C4-2B (cell line): ENCODE data around the gene GMPS.
"Not testable (repeated sequence)": the region's sequence is repeated elsewhere in the genome, so short reads cannot be mapped to it uniquely, and the experiment has no call there.

Experiments
- CTCF ChIP-seq: fragments of 450-650 bp; conservative IDR thresholded peaks from 2 replicates; pipeline ENCODE4 v1.5.1; 2017; ENCODE audit warnings: mild to moderate bottlenecking
- ZFX ChIP-seq: fragments of 450-650 bp; IDR thresholded peaks from 2 replicates; pipeline ENCODE4 v1.6.1; 2017

GRCh38 chr3:155849404-155849803 is 21.0 kb upstream of the GMPS start:
- not testable (repeated sequence) for TF ChIP-seq CTCF, ZFX
